ENCODE measurements around the gene PTPRC.

DNA sequence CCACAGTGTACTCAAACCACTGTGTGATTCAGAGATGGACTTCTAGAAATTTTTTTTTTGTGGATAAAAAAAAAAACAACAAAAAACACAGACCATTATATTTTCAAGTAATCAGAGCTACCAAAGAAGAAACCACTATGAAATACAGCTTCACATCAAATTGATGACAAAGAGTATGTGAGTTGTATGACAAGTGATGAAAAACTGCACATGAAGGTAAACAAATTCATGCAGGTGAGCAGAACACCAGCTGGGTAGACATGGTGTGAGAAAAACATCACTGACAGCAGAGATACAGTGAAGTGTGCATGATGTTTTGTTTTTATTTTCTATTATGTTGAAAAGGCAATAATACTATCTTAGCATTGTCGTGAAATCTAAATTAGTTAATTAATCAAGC lies 8.0 kb upstream of the PTPRC start:
- TF ChIP-seq, protein P1, sequence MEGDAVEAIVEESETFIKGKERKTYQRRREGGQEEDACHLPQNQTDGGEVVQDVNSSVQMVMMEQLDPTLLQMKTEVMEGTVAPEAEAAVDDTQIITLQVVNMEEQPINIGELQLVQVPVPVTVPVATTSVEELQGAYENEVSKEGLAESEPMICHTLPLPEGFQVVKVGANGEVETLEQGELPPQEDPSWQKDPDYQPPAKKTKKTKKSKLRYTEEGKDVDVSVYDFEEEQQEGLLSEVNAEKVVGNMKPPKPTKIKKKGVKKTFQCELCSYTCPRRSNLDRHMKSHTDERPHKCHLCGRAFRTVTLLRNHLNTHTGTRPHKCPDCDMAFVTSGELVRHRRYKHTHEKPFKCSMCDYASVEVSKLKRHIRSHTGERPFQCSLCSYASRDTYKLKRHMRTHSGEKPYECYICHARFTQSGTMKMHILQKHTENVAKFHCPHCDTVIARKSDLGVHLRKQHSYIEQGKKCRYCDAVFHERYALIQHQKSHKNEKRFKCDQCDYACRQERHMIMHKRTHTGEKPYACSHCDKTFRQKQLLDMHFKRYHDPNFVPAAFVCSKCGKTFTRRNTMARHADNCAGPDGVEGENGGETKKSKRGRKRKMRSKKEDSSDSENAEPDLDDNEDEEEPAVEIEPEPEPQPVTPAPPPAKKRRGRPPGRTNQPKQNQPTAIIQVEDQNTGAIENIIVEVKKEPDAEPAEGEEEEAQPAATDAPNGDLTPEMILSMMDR (IDR thresholded peaks at IDR 0.05) = no peak
- no peak for TF ChIP-seq POLR2A (IDR thresholded peaks at IDR 0.05)

All from ovary (tissue), 3 donors.